Mucosa of descending colon (tissue), 3 donors: Measurements from ENCODE around the gene ESR2. TPM values are rescaled to one million over a fixed set of nuclear protein-coding genes. Genes with fewer than 3 reads are reported as not detected.
A peak's percentile ranks its signal among the peaks of the same experiment; 100 is the strongest.

Experiments
- ATAC-seq: fragments of 200-7000 bp; cut with Tn5 transposase; one replicate; pipeline ENCODE4 v1.9.1; 2020; ENCODE audit warnings: mild to moderate bottlenecking, moderate library complexity
- DNase-seq, 3 donors: peaks; one replicate each; pipeline ENCODE4 v3.0.0-alpha.2; 2020
- H3K36me3 ChIP-seq: fragments of 200-600 bp; one replicate; pipeline ENCODE4 v1.8.0; 2021; ENCODE audit warnings: low read depth, mild to moderate bottlenecking
- H3K4me1 ChIP-seq: fragments of 200-600 bp; one replicate; pipeline ENCODE4 v1.8.0; 2021; ENCODE audit warnings: low read depth, mild to moderate bottlenecking
- H3K4me3 ChIP-seq: fragments of 200-600 bp; one replicate; pipeline ENCODE4 v1.8.0; 2021; ENCODE audit warnings: mild to moderate bottlenecking
- H3K9me3 ChIP-seq: fragments of 200-600 bp; one replicate; pipeline ENCODE4 v1.8.0; 2021; ENCODE audit warnings: mild to moderate bottlenecking
- intact Hi-C, 2 donors: fragments of 100-400 bp; cut with DNase I in 1 of 2; cut with micrococcal nuclease in 1 of 2; formaldehyde crosslinking; loops; one replicate each; pipeline versions ENCODE4 v1.11.0 to v1.11.1; 2022; cut with DNase I, micrococcal nuclease
- total RNA-seq, 3 donors: library from RNA; stranded (reverse); fragmentation: NEBNext Ultra II Directional in 2 of 3; extraction: Animal tissue kit (Norgen Biotek cat#: 25700) in 2 of 3; gene quantifications; one replicate each; pipeline versions ENCODE4 v1.2.1 to v1.2.4, GENCODE V29; 2021 to 2023
- TF ChIP-seq, protein P1 (sequence below): fragments of 200-600 bp; IDR thresholded peaks from one replicate; pipeline ENCODE4 v1.8.0; 2022; ENCODE audit warnings: antibody characterized with exemption, mild to moderate bottlenecking
- donor health status: DM: no; HTN: no; CAD: no; lungs with moderate emphysema.
- donor health status: DM: no; HTN: no; CAD: no.
- donor health status: DM: no; HTN: yes; CAD: no.

The ESR2 gene
- total RNA-seq, 3 donors from 2014 or later, result 0.32 to 0.60 (median 0.41) TPM

DNA sequence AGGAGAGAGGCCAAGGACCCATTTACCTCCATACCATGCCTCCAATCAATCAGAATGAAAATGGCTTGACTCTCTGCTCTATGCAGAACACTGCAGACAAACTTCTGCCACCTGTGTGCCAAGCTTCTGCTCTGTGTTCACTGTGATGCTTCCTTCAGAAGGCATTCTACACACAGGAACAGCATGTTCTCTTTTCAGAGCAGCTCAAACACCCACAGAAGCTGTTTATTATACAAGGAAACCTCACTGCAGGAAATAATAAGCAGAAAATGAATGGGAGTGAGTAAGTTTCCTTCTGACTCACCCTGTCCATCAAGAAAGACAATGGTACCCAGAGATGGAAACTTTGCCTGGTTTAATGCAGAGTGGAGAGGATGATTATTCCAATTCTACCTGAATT, 2.4 kb upstream of the ESR2 start:
- intact Hi-C loops, result no loop called here
- TF ChIP-seq, protein P1, sequence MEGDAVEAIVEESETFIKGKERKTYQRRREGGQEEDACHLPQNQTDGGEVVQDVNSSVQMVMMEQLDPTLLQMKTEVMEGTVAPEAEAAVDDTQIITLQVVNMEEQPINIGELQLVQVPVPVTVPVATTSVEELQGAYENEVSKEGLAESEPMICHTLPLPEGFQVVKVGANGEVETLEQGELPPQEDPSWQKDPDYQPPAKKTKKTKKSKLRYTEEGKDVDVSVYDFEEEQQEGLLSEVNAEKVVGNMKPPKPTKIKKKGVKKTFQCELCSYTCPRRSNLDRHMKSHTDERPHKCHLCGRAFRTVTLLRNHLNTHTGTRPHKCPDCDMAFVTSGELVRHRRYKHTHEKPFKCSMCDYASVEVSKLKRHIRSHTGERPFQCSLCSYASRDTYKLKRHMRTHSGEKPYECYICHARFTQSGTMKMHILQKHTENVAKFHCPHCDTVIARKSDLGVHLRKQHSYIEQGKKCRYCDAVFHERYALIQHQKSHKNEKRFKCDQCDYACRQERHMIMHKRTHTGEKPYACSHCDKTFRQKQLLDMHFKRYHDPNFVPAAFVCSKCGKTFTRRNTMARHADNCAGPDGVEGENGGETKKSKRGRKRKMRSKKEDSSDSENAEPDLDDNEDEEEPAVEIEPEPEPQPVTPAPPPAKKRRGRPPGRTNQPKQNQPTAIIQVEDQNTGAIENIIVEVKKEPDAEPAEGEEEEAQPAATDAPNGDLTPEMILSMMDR, result no peak
- no peak for DNase-seq
- H3K4me1 ChIP-seq, result peaks cover 18% of the 10 kb centered on the region
- H3K36me3 ChIP-seq, result no peaks in the 10 kb centered on the region
- H3K4me3 ChIP-seq, result no peak overlapping the region
- H3K9me3 ChIP-seq, result no peaks in the 10 kb centered on the region
- peak; percentile 60 for ATAC-seq

DNA sequence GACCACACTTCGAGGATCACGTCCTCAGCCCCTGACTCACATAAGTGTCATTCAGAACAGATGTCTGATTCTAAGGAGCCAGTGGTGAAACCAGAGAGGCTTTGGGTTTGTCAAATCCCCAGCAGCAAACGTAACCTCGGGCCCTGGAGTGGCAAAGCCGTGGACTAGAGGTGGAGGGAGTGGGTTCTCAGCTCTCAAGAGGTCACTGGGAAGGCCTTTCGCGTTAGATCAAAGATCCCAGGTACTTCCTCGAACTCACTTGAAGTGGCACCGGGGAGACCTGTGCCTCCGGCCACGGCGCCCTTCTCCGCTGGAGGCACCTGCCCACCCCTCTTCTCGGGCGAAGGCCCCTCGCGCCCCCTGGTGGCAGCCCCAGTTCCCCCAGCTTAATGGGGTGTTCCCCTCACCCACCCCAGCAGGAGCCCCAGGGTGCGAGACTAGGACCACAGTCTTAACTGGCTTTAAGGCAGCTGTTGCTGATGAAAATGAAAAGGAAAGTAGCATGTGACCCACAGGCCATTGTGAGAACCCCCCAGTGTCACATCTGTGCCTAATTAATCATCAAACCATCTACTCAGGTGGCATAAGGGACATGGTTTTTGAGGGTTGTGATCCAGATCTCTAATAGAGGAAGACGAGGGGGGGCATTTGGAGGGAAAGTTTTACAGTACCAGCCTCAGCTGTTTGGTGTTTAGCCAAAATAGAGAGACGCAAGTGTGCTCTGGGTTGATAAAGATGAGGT, 672 bp upstream of the ESR2 start:
- TF ChIP-seq, protein P1, result peak; percentile 77
- no peak overlapping the region for H3K4me3 ChIP-seq
- ATAC-seq (peak; percentile 91), DNase-seq (peak; percentile 83 to 87 (median 86))
- H3K4me1 ChIP-seq, result peaks cover 18% of the 10 kb centered on the region
- intact Hi-C loops, result no loop called here
- H3K36me3 ChIP-seq, result no peaks in the 10 kb centered on the region
- H3K9me3 ChIP-seq, result no peaks in the 10 kb centered on the region

DNA sequence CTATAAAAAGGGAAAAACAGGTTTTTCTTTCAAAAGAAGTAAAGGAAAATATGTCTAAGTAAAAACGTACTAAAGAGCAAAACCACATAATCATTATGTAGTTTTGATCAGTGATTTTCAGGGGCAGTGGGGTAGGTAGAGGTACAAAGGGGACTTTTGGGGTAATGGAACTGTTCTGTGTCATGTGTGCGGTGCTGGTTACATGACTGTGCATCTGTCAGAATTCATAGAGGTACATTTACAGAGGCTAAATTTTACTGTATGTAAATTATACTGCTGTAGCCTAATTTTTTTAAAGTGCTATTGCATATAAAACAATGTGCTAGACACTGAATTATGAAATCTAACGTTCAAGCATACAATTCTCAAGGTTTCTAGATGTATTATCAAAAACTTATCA, 2.0 kb downstream of the ESR2 start:
- Histone ChIP-seq H3K4me1 (peaks cover 18% of the 10 kb centered on the region), H3K9me3 (no peaks in the 10 kb centered on the region), H3K36me3 (no peaks in the 10 kb centered on the region), H3K4me3 (no peak overlapping the region)
- TF ChIP-seq, protein P1, result no peak
- intact Hi-C loops, result no loop called here
- DNase-seq (no peak), ATAC-seq (no peak)

DNA sequence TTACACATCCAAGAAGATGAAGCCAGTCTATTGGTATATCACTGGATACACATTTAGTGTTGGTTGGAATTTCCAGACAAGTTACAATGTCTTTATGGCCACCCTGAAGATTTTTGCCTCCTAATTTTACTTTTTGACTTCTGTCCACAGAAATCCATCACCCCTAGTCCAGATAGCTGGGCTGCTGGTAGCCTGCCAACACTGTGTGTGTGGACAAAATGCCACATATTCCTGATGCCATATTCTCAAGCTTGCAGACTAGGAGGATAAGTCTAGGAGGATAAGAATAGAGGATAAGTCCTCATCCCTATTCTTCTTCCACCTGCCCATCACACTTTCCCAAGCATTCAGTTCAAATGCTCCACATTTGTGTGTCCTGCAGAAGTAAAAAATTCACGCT, 4.6 kb downstream of the ESR2 start:
- Histone ChIP-seq H3K4me3 (no peak overlapping the region), H3K4me1 (peaks cover 10% of the 10 kb centered on the region), H3K9me3 (no peaks in the 10 kb centered on the region), H3K36me3 (no peaks in the 10 kb centered on the region)
- intact Hi-C loops, result no loop called here
- DNase-seq (no peak), ATAC-seq (no peak)
- TF ChIP-seq, protein P1, result no peak

DNA sequence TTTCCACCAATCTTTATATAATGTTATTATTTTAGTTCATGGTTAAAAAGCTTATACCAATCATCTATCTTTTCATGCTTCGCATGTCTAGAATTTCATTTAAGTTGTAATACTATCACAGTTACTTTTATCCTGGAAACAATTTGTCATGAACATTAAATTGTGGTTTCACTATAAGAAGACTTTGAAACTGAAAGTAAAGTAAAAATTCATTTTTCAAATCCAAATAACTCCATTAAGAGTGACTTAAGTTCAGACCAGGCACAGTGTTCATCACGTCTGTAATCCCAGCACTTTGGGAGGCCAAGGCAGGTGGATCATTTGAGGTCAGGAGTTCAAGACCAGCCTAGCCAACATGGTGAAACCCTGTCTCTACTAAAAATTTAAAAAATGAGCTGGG, 12.4 kb downstream of the ESR2 start:
- TF ChIP-seq, protein P1, result no peak
- Histone ChIP-seq H3K4me3 (no peak overlapping the region), H3K4me1 (no peaks in the 10 kb centered on the region), H3K9me3 (no peaks in the 10 kb centered on the region), H3K36me3 (no peaks in the 10 kb centered on the region)
- DNase-seq (no peak), ATAC-seq (no peak)
- intact Hi-C loops, result no loop called here
